Body of pancreas (tissue), 4 donors: ENCODE data around the gene SNX1.

Source experiments
- POLR2A ChIP-seq, 3 donors: fragments of 450-650 bp; IDR thresholded peaks; one replicate each; pipeline ENCODE4 v1.6.1; 2016; ENCODE audit warnings: antibody characterized with exemption in 3 of 3, mild to moderate bottlenecking in 2 of 3
- TF ChIP-seq, protein P1 (sequence below), 7 experiments: fragments of 450-650 bp in 4 of 7; fragments of 200-600 bp in 3 of 7; sonication (generic) in 3 of 7; IDR thresholded peaks; one replicate each; pipeline ENCODE4 v1.5.1; 2016 to 2019; ENCODE audit warnings: antibody characterized with exemption in 7 of 7

DNA sequence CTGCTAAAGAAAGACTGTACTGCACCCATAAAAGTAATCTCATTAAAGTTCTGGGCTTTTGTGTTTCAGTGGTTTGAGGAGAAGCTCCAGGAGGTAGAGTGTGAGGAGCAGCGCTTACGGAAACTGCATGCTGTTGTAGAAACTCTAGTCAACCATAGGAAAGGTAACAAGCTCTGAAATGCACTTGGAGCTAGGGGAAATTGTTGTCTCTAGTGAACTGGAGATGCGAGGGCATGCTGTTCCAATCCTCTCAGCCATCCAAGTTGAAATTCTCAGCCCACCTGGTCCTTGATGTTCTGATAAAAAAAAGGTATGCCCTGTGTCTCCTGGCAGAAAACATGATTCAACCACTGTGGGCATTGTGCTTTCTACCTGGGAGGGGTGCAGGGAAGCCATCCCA is 34.4 kb downstream of the SNX1 start:
- TF ChIP-seq, protein P1, sequence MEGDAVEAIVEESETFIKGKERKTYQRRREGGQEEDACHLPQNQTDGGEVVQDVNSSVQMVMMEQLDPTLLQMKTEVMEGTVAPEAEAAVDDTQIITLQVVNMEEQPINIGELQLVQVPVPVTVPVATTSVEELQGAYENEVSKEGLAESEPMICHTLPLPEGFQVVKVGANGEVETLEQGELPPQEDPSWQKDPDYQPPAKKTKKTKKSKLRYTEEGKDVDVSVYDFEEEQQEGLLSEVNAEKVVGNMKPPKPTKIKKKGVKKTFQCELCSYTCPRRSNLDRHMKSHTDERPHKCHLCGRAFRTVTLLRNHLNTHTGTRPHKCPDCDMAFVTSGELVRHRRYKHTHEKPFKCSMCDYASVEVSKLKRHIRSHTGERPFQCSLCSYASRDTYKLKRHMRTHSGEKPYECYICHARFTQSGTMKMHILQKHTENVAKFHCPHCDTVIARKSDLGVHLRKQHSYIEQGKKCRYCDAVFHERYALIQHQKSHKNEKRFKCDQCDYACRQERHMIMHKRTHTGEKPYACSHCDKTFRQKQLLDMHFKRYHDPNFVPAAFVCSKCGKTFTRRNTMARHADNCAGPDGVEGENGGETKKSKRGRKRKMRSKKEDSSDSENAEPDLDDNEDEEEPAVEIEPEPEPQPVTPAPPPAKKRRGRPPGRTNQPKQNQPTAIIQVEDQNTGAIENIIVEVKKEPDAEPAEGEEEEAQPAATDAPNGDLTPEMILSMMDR (IDR thresholded peaks at IDR 0.05): no peak
- no peak for TF ChIP-seq POLR2A (IDR thresholded peaks at IDR 0.05)
